CD4-positive, alpha-beta T cell treated with Interleukin-6 at 100 ng/mL for 8 hours (primary cell): ENCODE data around the gene PTPN3.
"Not testable (repeated sequence)": the region's sequence is repeated elsewhere in the genome, so short reads cannot be mapped to it uniquely, and the experiment has no call there.

Experiments
- DNase-seq: peaks from one replicate; pipeline ENCODE4 v3.0.0-alpha.2; 2020; ENCODE audit warnings: mixed read lengths, low spot score

PTPN3 gene

GRCh38 chr9:109498195-109499092 is at the start of gene PTPN3:
Gene PTPN3, minus strand, starts transcription at chr9:109498307. Its CDS starts 34,873 bp downstream, at chr9:109463434.
- DNase-seq: no peak

- not testable (repeated sequence) for DNase-seq
Measured at GRCh38 chr9:109544954-109545353, 46.8 kb upstream of the PTPN3 start.

- DNase-seq: no peak
Measured at GRCh38 chr9:109542922-109543321, 44.8 kb upstream of the PTPN3 start.

GRCh38 chr9:109538346-109538745 is 40.2 kb upstream of the PTPN3 start:
- DNase-seq: no peak

GRCh38 chr9:109537288-109537687 is 39.2 kb upstream of the PTPN3 start:
- no peak for DNase-seq

- DNase-seq: no peak
Measured at GRCh38 chr9:109536859-109537258, 38.8 kb upstream of the PTPN3 start.

GRCh38 chr9:109535365-109535764 is 37.3 kb upstream of the PTPN3 start:
- no peak for DNase-seq

GRCh38 chr9:109534151-109534550 is 36.0 kb upstream of the PTPN3 start:
- DNase-seq: no peak

- DNase-seq: not testable (repeated sequence)
Measured at GRCh38 chr9:109532652-109533051, 34.5 kb upstream of the PTPN3 start.

GRCh38 chr9:109522106-109522505 is 24.0 kb upstream of the PTPN3 start:
- no peak for DNase-seq

GRCh38 chr9:109520475-109521132 is 22.5 kb upstream of the PTPN3 start:
- no peak for DNase-seq

GRCh38 chr9:109519366-109519765 is 21.3 kb upstream of the PTPN3 start:
- DNase-seq: no peak

- no peak for DNase-seq
Measured at GRCh38 chr9:109518621-109519335, 20.7 kb upstream of the PTPN3 start.

GRCh38 chr9:109517901-109518377 is 19.8 kb upstream of the PTPN3 start:
- no peak for DNase-seq

GRCh38 chr9:109513871-109514270 is 15.8 kb upstream of the PTPN3 start:
- no peak for DNase-seq

- no peak for DNase-seq
Measured at GRCh38 chr9:109512170-109512756, 14.2 kb upstream of the PTPN3 start.

- no peak for DNase-seq
Measured at GRCh38 chr9:109510506-109510905, 12.4 kb upstream of the PTPN3 start.

- DNase-seq: not testable (repeated sequence)
Measured at GRCh38 chr9:109510042-109510441, 11.9 kb upstream of the PTPN3 start.

- no peak for DNase-seq
Measured at GRCh38 chr9:109509611-109510010, 11.5 kb upstream of the PTPN3 start.

- DNase-seq: no peak
Measured at GRCh38 chr9:109507421-109507838, 9.3 kb upstream of the PTPN3 start.

GRCh38 chr9:109506097-109506712 is 8.1 kb upstream of the PTPN3 start:
- no peak for DNase-seq

- no peak for DNase-seq
Measured at GRCh38 chr9:109504689-109505088, 6.6 kb upstream of the PTPN3 start.
